Measurements from ENCODE around the gene ARL14. TPM values are rescaled to one million over a fixed set of nuclear protein-coding genes. Genes with fewer than 3 reads are reported as not detected.

ARL14 gene
- total RNA-seq, 4 donors from 2014 or later, result not detected

DNA sequence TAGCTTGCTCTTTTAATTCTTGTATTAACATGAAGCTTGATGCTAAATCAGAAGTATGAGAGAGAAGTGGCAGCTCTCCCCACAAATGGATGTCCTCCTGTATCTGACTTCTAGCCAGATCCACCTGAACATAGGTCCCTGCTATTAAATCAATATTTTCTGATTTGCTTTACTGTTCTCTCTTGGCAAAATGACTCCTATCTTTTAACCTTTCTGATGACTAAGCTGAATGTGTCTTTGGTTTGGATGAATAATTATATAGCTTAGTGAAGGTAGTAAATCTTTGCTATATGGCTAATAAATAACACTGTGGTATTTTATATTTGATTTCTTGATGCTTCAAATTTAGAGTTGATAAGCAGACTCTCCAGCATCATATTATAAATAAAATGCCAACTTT is 28.3 kb upstream of the ARL14 start:
- no peak for TF ChIP-seq EP300 (IDR thresholded peaks at IDR 0.05)
- TF ChIP-seq, protein P1, sequence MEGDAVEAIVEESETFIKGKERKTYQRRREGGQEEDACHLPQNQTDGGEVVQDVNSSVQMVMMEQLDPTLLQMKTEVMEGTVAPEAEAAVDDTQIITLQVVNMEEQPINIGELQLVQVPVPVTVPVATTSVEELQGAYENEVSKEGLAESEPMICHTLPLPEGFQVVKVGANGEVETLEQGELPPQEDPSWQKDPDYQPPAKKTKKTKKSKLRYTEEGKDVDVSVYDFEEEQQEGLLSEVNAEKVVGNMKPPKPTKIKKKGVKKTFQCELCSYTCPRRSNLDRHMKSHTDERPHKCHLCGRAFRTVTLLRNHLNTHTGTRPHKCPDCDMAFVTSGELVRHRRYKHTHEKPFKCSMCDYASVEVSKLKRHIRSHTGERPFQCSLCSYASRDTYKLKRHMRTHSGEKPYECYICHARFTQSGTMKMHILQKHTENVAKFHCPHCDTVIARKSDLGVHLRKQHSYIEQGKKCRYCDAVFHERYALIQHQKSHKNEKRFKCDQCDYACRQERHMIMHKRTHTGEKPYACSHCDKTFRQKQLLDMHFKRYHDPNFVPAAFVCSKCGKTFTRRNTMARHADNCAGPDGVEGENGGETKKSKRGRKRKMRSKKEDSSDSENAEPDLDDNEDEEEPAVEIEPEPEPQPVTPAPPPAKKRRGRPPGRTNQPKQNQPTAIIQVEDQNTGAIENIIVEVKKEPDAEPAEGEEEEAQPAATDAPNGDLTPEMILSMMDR (IDR thresholded peaks at IDR 0.05), result no peak
- TF ChIP-seq POLR2A (IDR thresholded peaks at IDR 0.05), result no peak
- no peaks in the 10 kb centered on the region for H3K36me3 ChIP-seq
- no peak for DNase-seq (ENCODE audit: low spot score in 2 of 2)
- H3K9me3 ChIP-seq, result no peaks in the 10 kb centered on the region
- H3K27ac ChIP-seq, result no peak overlapping the region
- peaks cover 0 to 3% (median 0%) of the 10 kb centered on the region in 4 donors for H3K4me1 ChIP-seq
- H3K4me3 ChIP-seq, result no peak overlapping the region
- H3K27me3 ChIP-seq, result no peaks in the 10 kb centered on the region

DNA sequence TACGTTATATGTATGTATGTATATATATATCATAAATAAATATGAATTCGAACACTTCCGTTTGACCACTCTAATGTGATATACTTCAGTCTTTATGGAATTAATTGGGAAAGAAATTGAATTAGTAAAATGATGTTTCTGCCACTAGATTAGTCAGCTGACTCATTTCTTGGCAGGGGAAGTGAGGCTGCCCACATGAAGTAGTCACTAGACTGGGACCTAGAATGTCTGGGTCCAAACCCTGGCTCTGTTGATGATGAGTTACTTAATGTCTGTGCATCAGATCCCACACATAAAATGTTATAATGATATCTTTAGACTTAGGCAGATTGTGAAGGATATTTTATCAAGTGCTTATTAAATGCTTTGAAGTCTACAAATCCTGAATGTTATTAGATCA is 27.4 kb upstream of the ARL14 start:
- no peaks in the 10 kb centered on the region for H3K27me3 ChIP-seq
- H3K9me3 ChIP-seq, result no peaks in the 10 kb centered on the region
- no peak overlapping the region for H3K27ac ChIP-seq
- no peak overlapping the region for H3K4me3 ChIP-seq
- no peak for DNase-seq (ENCODE audit: low spot score in 2 of 2)
- WGBS, 2 donors, result 92 to 96% methylated on average over 3 of the region's 3 CpGs
- no peaks in the 10 kb centered on the region for H3K4me1 ChIP-seq
- no peaks in the 10 kb centered on the region for H3K36me3 ChIP-seq
- TF ChIP-seq POLR2A (IDR thresholded peaks at IDR 0.05) (no peak), EP300 (IDR thresholded peaks at IDR 0.05) (no peak)
- TF ChIP-seq, protein P1 (IDR thresholded peaks at IDR 0.05), result no peak

DNA sequence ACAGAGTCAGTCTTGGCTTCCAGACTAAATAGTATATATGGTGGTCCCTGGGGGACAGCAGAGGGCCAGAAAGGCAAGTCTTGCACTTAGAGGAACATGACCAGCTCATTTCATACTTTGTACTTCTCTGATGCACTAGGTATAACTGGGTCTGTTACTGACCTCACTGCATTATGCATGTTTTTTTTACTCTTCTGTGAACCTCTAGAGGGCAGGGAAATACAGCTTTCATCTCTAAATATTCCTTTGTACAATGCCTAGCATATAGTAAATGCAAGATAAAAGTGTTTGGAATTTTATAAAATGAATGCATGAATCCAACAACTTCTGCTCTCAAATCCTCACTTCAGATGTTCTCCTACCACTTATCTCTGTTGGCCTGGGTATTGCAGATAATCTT is 23.4 kb upstream of the ARL14 start:
- Histone ChIP-seq H3K27me3 (no peaks in the 10 kb centered on the region), H3K9me3 (no peaks in the 10 kb centered on the region), H3K36me3 (no peaks in the 10 kb centered on the region), H3K27ac (no peak overlapping the region), H3K4me1 (no peaks in the 10 kb centered on the region), H3K4me3 (no peak overlapping the region)
- DNase-seq (ENCODE audit: low spot score in 2 of 2), result no peak
- TF ChIP-seq POLR2A (IDR thresholded peaks at IDR 0.05) (no peak), EP300 (IDR thresholded peaks at IDR 0.05) (no peak)
- TF ChIP-seq, protein P1 (IDR thresholded peaks at IDR 0.05), result no peak

DNA sequence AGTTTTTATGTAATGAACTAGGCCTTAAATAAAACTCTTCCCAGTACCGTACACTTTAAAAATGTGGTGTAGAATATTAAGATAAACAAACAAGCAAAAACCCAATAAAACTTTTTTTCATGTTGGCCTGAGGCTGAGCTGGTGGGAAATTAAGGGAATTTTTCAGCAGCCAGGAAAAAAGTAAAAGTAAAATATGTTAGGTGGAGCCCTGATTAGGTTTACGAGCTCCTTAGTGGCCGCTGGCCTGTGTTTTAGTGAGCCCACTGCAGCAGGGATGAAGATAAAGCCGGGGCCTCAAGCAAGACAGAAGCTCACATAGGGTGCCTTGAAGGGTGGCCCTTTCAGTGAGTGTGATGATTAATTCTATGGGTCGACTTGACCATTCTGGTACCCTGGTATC is 16.1 kb upstream of the ARL14 start:
- no peaks in the 10 kb centered on the region for H3K4me1 ChIP-seq
- 47 to 49% methylated on average over 5 of the region's 5 CpGs for WGBS, 2 donors
- TF ChIP-seq EP300 (IDR thresholded peaks at IDR 0.05) (no peak), POLR2A (IDR thresholded peaks at IDR 0.05) (no peak)
- TF ChIP-seq, protein P1 (IDR thresholded peaks at IDR 0.05), result no peak

DNA sequence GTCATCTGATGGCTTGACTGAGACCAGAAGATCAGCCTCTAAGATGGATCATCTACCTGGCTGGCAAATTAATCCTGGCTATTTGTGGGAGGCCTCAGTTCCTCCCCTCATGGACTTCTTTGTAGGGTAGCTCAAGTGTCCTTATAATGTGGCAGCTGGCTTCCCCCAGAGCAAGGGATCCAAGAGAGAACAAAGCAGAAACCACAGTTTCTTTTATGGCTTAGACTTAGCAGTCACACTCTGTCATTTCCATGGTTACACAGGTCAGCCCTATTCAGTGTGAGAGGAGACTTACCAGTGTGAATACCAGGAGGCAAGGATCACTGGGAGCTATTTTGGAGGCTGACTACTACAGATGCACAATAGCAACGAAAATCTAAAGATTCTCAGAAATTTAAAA is 15.3 kb upstream of the ARL14 start:
- H3K4me1 ChIP-seq, result no peaks in the 10 kb centered on the region
- no peak overlapping the region for H3K4me3 ChIP-seq
- WGBS, 2 donors, result 30 to 40% methylated on average over 1 of the region's 1 CpG
- H3K27me3 ChIP-seq, result no peaks in the 10 kb centered on the region
- no peak overlapping the region for H3K27ac ChIP-seq
- H3K36me3 ChIP-seq, result no peaks in the 10 kb centered on the region
- DNase-seq (ENCODE audit: low spot score in 2 of 2), result no peak
- H3K9me3 ChIP-seq, result no peaks in the 10 kb centered on the region
- TF ChIP-seq, protein P1 (IDR thresholded peaks at IDR 0.05), result no peak
- no peak for TF ChIP-seq POLR2A (IDR thresholded peaks at IDR 0.05)
- no peak for TF ChIP-seq EP300 (IDR thresholded peaks at IDR 0.05)

More for the DNA sequence above, 16.1 kb upstream of the ARL14 start:
- Histone ChIP-seq H3K27ac (no peak overlapping the region), H3K9me3 (no peaks in the 10 kb centered on the region), H3K27me3 (no peaks in the 10 kb centered on the region), H3K36me3 (no peaks in the 10 kb centered on the region), H3K4me3 (no peak overlapping the region)
- no peak for DNase-seq (ENCODE audit: low spot score in 2 of 2)

Data from tibial nerve (tissue), 4 donors.